Activated CD4-positive, alpha-beta T cell treated with anti-CD3 and anti-CD28 coated beads for 48 hours (primary cell): ENCODE measurements around the gene KCNIP3.

Source experiments
- DNase-seq: peaks from one replicate; pipeline ENCODE4 v3.0.0-alpha.2; 2020

KCNIP3 gene

DNA sequence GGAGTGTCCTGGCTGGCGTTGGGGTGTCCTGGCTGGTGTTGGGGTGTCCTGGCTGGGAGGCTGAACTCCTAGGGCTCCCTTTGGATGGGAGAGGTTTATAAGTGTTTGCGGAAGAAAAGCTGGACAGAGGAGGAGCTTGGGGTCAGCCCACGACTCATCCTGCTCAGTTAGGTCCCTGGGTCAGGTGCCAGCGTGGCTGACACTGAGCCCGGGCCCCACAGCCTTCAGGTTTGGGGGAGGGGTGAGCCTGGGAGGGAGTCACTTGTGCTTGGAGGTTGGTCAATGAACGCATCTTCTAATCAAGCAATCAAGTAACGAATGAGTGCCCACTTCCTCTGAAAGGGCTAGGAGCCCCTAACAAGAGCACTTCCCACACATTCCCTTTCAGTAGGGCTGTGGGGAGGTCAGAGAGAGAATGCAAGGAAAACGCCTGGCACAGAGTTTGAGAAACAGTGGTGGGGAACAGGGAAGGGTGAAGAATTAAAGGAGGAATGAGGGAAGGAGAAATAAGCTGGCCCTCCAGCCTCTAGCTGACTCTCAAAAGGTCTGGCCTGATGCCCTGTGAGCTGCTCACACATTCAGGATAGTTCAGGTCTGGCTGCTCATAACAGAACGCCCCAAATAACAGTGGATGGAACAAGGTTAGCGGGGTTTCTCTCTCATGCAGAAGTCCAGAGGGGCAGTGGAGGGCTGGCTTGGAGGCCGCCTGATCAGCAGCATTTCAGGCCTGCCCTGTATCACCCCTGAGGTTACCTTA is 670 bp downstream of the KCNIP3 start:
- no peak for DNase-seq

- no peak for DNase-seq
Observed at GRCh38 chr2:95298486-95299111, 1.5 kb downstream of the KCNIP3 start.

- DNase-seq, result no peak
Observed at GRCh38 chr2:95299961-95300360, 2.8 kb downstream of the KCNIP3 start.

- no peak for DNase-seq
Observed at GRCh38 chr2:95300450-95300849, 3.3 kb downstream of the KCNIP3 start.

DNA sequence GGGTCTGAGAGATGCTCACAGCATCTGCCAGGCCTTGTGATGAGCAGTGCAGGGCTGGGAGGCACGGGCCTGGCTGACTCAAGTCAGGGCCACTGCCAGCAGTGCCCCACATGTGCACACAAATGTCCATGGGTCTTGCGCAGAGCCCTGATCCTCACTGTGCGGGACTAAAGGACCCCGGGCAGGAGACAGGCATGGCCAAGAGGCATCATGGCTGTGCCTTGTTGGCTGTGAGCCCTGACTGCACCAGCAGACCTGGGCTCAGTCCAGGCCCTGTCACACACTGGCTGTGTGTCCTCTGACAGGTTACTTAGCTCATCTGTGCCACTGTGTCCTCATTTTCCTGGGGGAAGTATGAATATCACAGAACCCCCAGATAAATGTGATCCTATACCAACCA is 4.0 kb downstream of the KCNIP3 start:
- no peak for DNase-seq

DNA sequence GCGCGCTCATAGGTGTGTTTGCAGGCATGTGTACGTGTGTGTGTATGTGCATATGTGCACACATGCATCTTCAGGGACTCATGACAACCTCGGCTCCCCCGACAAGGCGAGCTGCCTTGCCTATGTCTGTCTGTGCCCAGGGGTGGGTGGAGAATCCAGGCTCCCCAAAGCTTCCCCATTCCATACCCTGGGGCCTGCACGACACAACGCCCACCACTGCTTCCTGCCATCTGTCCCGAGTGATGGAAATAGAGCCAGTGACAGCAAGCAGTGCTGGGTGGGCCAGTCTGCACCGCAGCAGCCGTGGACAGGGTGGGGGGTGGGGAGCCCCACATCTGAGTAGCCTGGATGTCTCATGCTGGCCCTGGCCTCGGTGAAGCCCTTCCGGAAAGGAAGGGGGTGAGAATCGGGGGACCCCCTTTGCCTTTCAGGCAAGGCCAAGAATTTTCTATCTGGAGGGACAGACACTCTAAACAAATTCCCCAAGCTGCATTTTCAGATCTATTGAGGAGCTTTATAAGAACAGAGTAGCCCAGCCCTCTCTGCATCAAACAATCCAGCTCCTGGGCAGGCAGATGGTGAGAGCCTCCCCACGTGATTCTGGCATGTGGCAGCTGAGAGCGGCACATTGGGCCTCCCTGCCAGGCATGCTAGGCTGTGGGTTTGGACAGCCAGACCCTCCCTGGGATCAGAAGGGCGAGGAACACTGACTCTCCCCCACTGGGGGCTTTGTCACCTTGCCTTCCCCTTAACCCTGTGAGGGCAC is 4.9 kb downstream of the KCNIP3 start:
- DNase-seq, result no peak

DNA sequence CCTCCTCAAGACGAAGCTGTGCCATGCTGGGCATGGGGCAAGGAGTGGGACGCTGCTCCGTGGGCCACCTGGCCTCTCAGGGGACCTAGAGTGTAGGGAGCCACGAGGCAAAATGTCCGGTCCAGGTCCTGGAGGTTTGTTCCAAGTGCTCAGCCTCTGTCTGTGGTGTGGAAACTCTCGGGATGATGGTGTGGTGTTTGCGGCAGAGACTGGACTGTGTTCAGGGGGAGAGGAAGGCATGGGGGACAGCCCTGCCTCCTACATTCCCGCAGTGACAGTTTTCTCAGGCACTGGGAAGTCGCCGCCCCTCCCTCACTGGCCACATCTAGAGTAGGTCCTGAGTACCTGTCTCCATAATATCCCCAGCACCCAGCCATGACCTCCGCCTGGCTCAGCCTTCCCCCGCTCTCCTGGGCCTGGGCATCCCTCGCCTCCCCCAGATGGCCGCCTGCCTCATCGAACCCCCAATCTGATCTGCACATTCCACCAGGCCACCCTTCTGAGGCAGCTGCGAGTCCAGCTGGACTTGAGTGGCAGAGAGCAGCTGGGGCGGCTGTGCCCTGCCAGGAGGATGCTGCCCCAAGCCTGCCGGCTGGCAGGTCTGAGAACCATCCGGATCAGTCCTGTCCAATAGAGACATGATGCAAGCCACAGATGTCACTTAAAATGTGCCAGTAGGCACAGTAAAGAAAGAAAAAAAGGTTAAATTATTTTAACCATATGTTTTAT is 6.2 kb downstream of the KCNIP3 start:
- DNase-seq, result no peak

- DNase-seq, result no peak
Observed at GRCh38 chr2:95305380-95306061, 8.4 kb downstream of the KCNIP3 start.

DNA sequence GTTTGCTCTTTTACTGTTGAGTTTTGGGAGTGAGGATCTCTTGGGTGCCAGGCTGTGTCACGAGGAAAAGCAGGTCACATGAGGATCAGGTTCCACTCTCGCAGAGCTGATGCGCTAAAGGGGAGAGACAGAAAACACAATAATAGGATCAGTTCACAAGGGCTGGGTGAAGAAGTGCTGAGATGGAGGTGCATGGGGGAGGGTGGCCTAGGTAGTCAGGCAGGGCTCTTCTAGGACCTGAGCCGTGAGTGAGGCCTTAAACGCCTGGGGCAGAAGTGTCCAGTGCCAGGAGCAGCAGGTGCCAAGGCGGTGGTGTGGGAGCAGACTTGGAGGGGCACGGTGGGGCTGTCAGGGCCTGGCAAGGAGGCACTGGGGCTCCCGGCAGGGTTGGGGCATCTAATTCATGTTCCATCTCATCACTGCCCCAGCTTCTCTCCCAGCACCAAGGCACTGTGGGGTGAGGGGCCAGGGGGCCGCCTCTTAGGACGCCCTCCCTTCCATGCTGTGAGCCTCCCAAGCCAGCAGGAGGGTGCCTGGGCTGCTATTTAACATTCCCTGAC is 9.3 kb downstream of the KCNIP3 start:
- DNase-seq, result no peak

DNA sequence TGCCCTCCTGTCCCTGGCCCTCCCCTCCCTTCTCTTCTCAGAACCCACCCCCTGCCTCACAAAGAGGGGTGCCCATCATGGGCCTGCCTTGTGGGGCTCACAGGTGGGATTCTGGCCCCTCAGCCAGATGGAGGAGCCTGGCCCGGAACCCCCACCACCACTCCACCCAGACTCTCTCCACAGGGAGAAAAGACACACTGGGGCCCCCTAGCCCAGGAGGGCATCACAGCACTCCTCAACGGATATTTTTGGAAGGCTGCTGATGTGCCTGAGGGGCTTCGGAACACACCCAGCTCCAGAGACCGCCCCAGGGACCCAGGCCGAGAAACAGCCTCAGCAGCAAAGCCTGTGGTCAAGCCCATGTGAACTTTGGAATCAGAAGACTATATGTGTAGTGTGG is 9.9 kb downstream of the KCNIP3 start:
- DNase-seq, result no peak

DNA sequence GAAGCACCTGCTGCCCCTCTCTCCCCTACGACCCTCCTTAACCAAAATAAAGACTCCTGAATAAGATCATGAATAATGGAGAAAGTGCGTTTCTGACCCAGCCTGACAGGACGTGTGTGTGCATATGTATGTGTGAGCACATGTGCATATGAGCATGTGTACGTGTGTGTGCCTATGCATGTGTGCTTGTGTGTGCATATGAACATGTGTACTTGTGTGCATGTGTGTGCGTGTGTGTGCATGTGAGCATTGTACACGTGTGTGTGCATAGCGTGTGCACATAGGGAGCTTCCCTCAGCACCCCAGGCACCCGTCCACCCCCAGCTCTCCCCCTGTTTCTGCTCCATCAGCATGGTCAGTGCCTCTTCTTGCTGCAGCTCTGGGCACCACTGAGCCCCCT is 10.7 kb downstream of the KCNIP3 start:
- no peak for DNase-seq

- no peak for DNase-seq
Observed at GRCh38 chr2:95308426-95308990, 11.4 kb downstream of the KCNIP3 start.

DNA sequence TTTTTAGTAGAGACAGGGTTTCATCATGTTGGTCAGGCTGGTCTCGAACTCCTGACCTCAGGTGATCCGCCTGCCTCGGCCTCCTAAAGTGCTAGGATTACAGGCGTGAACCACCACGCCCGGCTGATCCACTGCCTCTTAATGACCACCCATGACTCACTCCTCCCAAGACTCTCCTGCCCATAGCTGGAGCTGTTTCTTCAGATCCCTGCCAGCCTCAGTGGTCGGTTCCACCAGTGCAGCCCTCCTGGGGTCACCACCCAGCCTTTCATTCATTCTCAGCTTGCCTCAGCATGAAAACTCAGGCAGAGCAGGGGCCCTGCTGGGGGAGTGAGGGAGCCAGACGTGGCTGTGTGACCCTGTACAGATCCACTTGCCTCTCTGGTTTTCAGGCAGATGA is 12.5 kb downstream of the KCNIP3 start:
- no peak for DNase-seq

GRCh38 chr2:95310216-95310615 is 13.1 kb downstream of the KCNIP3 start:
- DNase-seq, result no peak

GRCh38 chr2:95310651-95311050 is 13.5 kb downstream of the KCNIP3 start:
- no peak for DNase-seq

- DNase-seq, result no peak
Observed at GRCh38 chr2:95311815-95312542, 14.8 kb downstream of the KCNIP3 start.

DNA sequence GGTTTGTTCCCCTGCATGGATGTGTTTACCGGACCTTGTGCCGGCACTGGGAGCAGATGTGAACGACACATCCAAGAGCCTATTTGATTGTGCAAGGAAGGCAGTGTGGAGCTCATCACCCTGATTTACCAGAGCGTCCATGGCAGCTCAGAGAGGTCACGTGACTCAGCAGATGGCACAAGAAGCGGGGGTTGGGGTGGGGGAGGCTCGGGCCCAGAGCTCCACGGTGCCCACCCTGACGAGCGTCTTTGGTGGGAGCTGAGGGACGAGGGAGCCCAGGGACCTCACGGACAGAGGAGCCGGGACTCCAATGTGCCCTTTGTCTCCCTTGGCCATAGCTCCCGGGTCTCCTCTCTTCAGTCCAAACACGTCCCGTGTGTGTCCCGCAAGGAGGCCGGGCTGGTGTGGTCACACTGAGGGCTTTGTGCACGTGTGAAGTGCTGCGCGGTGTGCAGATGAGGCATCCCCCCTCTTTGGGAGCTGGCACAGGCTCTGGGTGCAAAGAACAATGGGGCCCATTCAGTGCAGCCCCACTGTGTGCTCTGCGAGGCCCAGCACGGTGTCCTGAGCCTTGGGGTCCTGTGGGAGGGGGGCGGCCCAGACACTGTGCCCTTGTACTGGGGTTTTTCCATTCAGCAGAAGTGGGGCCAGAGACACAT is 15.5 kb downstream of the KCNIP3 start:
- DNase-seq, result no peak

- DNase-seq, result no peak
Observed at GRCh38 chr2:95313296-95314131, 16.4 kb downstream of the KCNIP3 start.

GRCh38 chr2:95314598-95314963 is 17.4 kb downstream of the KCNIP3 start:
- no peak for DNase-seq
